Parathyroid adenoma (tissue), 2 donors: ENCODE data around the gene HID1.

Source experiments
- H2AFZ ChIP-seq: fragments of 300-600 bp; sonication (generic); one replicate; pipeline ENCODE4 v1.7.0; 2017; ENCODE audit warnings: antibody characterized with exemption, mild to moderate bottlenecking
- H3K27ac ChIP-seq: fragments of 300-600 bp; sonication (generic); one replicate; pipeline ENCODE4 v1.7.0; 2017
- H3K27me3 ChIP-seq: fragments of 300-600 bp; sonication (generic); one replicate; pipeline ENCODE4 v1.7.0; 2017; ENCODE audit warnings: low read length; ENCODE audit not compliant: control insufficient read depth, insufficient read depth
- H3K36me3 ChIP-seq: fragments of 300-600 bp; sonication (generic); one replicate; pipeline ENCODE4 v1.7.0; 2017; ENCODE audit warnings: low read length; ENCODE audit not compliant: control insufficient read depth, insufficient read depth
- H3K4me1 ChIP-seq: fragments of 300-600 bp; sonication (generic); one replicate; pipeline ENCODE4 v1.7.0; 2017; ENCODE audit warnings: control low read depth
- H3K4me2 ChIP-seq: fragments of 300-600 bp; sonication (generic); one replicate; pipeline ENCODE4 v1.7.0; 2017; ENCODE audit warnings: low read length
- H3K4me3 ChIP-seq: fragments of 300-600 bp; sonication (generic); one replicate; pipeline ENCODE4 v1.7.0; 2017; ENCODE audit warnings: low read depth, low read length
- H3K79me2 ChIP-seq: fragments of 300-600 bp; sonication (generic); one replicate; pipeline ENCODE4 v1.7.0; 2017; ENCODE audit warnings: control low read depth
- H3K9ac ChIP-seq: fragments of 300-600 bp; sonication (generic); one replicate; pipeline ENCODE4 v1.7.0; 2017; ENCODE audit warnings: mild to moderate bottlenecking
- H3K9me3 ChIP-seq: fragments of 300-600 bp; sonication (generic); one replicate; pipeline ENCODE4 v1.7.0; 2017; ENCODE audit warnings: low read length; ENCODE audit not compliant: control insufficient read depth
- CTCF ChIP-seq: fragments of 300-600 bp; sonication (generic); IDR thresholded peaks from one replicate; pipeline ENCODE4 v1.7.0; 2017; ENCODE audit warnings: antibody characterized with exemption, mild to moderate bottlenecking
- donor health status: primary hyperparathyroidism.

HID1 gene

GRCh38 chr17:74968361-74968780, 4.2 kb downstream of the HID1 start:
- no peak overlapping the region for H3K4me2 ChIP-seq
- no peaks in the 10 kb centered on the region for H3K36me3 ChIP-seq
- H3K4me1 ChIP-seq: peaks cover 3% of the 10 kb centered on the region
- no peak overlapping the region for H3K4me3 ChIP-seq
- no peak overlapping the region for H3K27ac ChIP-seq
- H3K27me3 ChIP-seq: no peaks in the 10 kb centered on the region
- no peaks in the 10 kb centered on the region for H3K9me3 ChIP-seq
- no peak overlapping the region for H2AFZ ChIP-seq
- H3K9ac ChIP-seq: no peak overlapping the region
- H3K79me2 ChIP-seq: peaks cover 6% of the 10 kb centered on the region
- TF ChIP-seq CTCF: no peak

GRCh38 chr17:74964988-74965622, 7.5 kb downstream of the HID1 start:
- no peaks in the 10 kb centered on the region for H3K79me2 ChIP-seq
- no peak overlapping the region for H3K4me3 ChIP-seq
- no peaks in the 10 kb centered on the region for H3K36me3 ChIP-seq
- no peak overlapping the region for H3K9ac ChIP-seq
- H3K9me3 ChIP-seq: no peaks in the 10 kb centered on the region
- H3K27me3 ChIP-seq: no peaks in the 10 kb centered on the region
- H3K27ac ChIP-seq: no peak overlapping the region
- H3K4me2 ChIP-seq: no peak overlapping the region
- H3K4me1 ChIP-seq: no peaks in the 10 kb centered on the region
- H2AFZ ChIP-seq: no peak overlapping the region
- TF ChIP-seq CTCF: no peak

GRCh38 chr17:74964246-74964761, 8.3 kb downstream of the HID1 start:
- Histone ChIP-seq H3K4me1 (no peaks in the 10 kb centered on the region), H2AFZ (no peak overlapping the region), H3K4me2 (no peak overlapping the region), H3K9me3 (no peaks in the 10 kb centered on the region), H3K27ac (no peak overlapping the region), H3K4me3 (no peak overlapping the region), H3K9ac (no peak overlapping the region), H3K36me3 (no peaks in the 10 kb centered on the region), H3K79me2 (no peaks in the 10 kb centered on the region), H3K27me3 (no peaks in the 10 kb centered on the region)
- no peak for TF ChIP-seq CTCF

- H3K9ac ChIP-seq: no peak overlapping the region
These were observed 8.9 kb downstream of the HID1 start for GRCh38 chr17:74963656-74964055.

More at GRCh38 chr17:74963656-74964055, 8.9 kb downstream of the HID1 start:
- no peaks in the 10 kb centered on the region for H3K9me3 ChIP-seq
- H3K4me1 ChIP-seq: no peaks in the 10 kb centered on the region
- H3K27ac ChIP-seq: no peak overlapping the region
- H3K36me3 ChIP-seq: no peaks in the 10 kb centered on the region
- no peak overlapping the region for H3K4me3 ChIP-seq
- no peak overlapping the region for H2AFZ ChIP-seq
- no peaks in the 10 kb centered on the region for H3K79me2 ChIP-seq
- H3K4me2 ChIP-seq: no peak overlapping the region
- no peaks in the 10 kb centered on the region for H3K27me3 ChIP-seq
- TF ChIP-seq CTCF: no peak
